Mesenchymal stem cell (in vitro differentiated cells and primary cell): ENCODE measurements around the gene BRAT1.
"Not testable (repeated sequence)": the region's sequence is repeated elsewhere in the genome, so short reads cannot be mapped to it uniquely, and the experiment has no call there.

Experiments used
- DNase-seq: peaks from one replicate; pipeline ENCODE4 v3.0.0-alpha.2; 2013
- H2AFZ ChIP-seq: one replicate; pipeline ENCODE4 v1.6.1; 2013; ENCODE audit warnings: low read depth, mild to moderate bottlenecking, control low read depth, inconsistent platforms, low read length, moderate library complexity
- H2AK5ac ChIP-seq: 2 replicates; pipeline ENCODE4 v1.6.1; 2013; ENCODE audit warnings: low read length, moderate library complexity, mild to moderate bottlenecking, inconsistent platforms; ENCODE audit not compliant: severe bottlenecking
- H2BK120ac ChIP-seq: one replicate; pipeline ENCODE4 v1.6.1; 2013; ENCODE audit warnings: low read depth, mild to moderate bottlenecking, inconsistent platforms, low read length, moderate library complexity
- H2BK12ac ChIP-seq, 2 experiments: one replicate each; pipeline ENCODE4 v1.6.1; 2013; ENCODE audit warnings: inconsistent platforms in 2 of 2, low read length in 2 of 2, mild to moderate bottlenecking in 2 of 2, moderate library complexity in 2 of 2, control low read depth in 1 of 2
- H2BK15ac ChIP-seq: one replicate; pipeline ENCODE4 v1.6.1; 2013; ENCODE audit warnings: mild to moderate bottlenecking, low read depth, inconsistent platforms; ENCODE audit not compliant: poor library complexity, severe bottlenecking
- H2BK5ac ChIP-seq: 2 replicates; pipeline ENCODE4 v1.6.1; 2013; ENCODE audit warnings: low read depth, mild to moderate bottlenecking, low read length, control low read depth, inconsistent platforms; ENCODE audit not compliant: poor library complexity, severe bottlenecking
- H3K14ac ChIP-seq, 2 experiments: one replicate each; pipeline ENCODE4 v1.6.1; 2013; ENCODE audit warnings: inconsistent platforms in 2 of 2, low read length in 2 of 2, control low read depth in 1 of 2, mild to moderate bottlenecking in 1 of 2, moderate library complexity in 1 of 2
- H3K18ac ChIP-seq, 2 experiments: one replicate each; pipeline ENCODE4 v1.6.1; 2013; ENCODE audit warnings: inconsistent platforms in 2 of 2, low read length in 2 of 2, control low read depth in 1 of 2, low read depth in 1 of 2, mild to moderate bottlenecking in 1 of 2
- H3K23ac ChIP-seq, 2 experiments: one replicate each; pipeline ENCODE4 v1.6.1; 2013; ENCODE audit warnings: inconsistent platforms in 2 of 2, low read length in 2 of 2, mild to moderate bottlenecking in 2 of 2, moderate library complexity in 2 of 2, control low read depth in 1 of 2
- H3K27ac ChIP-seq: 2 replicates; pipeline ENCODE4 v1.5.1; 2013; ENCODE audit warnings: mild to moderate bottlenecking, moderate library complexity, low read length, control low read depth, inconsistent platforms; ENCODE audit not compliant: poor library complexity, severe bottlenecking
- H3K27me3 ChIP-seq, 2 experiments: 2 replicates each; pipeline versions ENCODE4 v1.6.1 to v1.7.0; 2013; ENCODE audit warnings: low read length in 2 of 2, mild to moderate bottlenecking in 2 of 2, moderate library complexity in 2 of 2, control low read depth in 1 of 2, inconsistent platforms in 1 of 2; ENCODE audit not compliant: control insufficient read depth in 1 of 2, insufficient read depth in 1 of 2
- H3K36me3 ChIP-seq, 2 experiments: 2 replicates each; pipeline versions ENCODE4 v1.6.1 to v1.7.0; 2013; ENCODE audit warnings: low read length in 2 of 2, control low read depth in 1 of 2, inconsistent platforms in 1 of 2, low read depth in 1 of 2, mild to moderate bottlenecking in 1 of 2; ENCODE audit not compliant: insufficient read depth in 2 of 2, control insufficient read depth in 1 of 2
- H3K4ac ChIP-seq, 2 experiments: one replicate each; pipeline ENCODE4 v1.6.1; 2013; ENCODE audit warnings: inconsistent platforms in 2 of 2, low read length in 2 of 2, mild to moderate bottlenecking in 2 of 2, moderate library complexity in 2 of 2, control low read depth in 1 of 2, low read depth in 1 of 2
- H3K4me1 ChIP-seq: 2 replicates; pipeline ENCODE4 v1.6.1; 2013; ENCODE audit warnings: low read depth, low read length, control low read depth; ENCODE audit not compliant: control insufficient read depth, insufficient read depth
- H3K4me2 ChIP-seq: 2 replicates; pipeline ENCODE4 v1.6.1; 2013; ENCODE audit warnings: low read length, mild to moderate bottlenecking, inconsistent platforms; ENCODE audit not compliant: poor library complexity, severe bottlenecking
- H3K4me3 ChIP-seq, 2 experiments: 2 replicates each; pipeline versions ENCODE4 v1.5.1 to v1.7.0; 2013; ENCODE audit warnings: low read length in 2 of 2, mild to moderate bottlenecking in 2 of 2, control low read depth in 1 of 2, low read depth in 1 of 2; ENCODE audit not compliant: insufficient read depth in 1 of 2
- H3K79me1 ChIP-seq: replicated peaks from 2 replicates; pipeline ENCODE4 v1.6.1; 2013; ENCODE audit warnings: mild to moderate bottlenecking, control low read depth, low read length, inconsistent platforms; ENCODE audit not compliant: poor library complexity, severe bottlenecking
- H3K9ac ChIP-seq: 2 replicates; pipeline ENCODE4 v1.7.0; 2013; ENCODE audit warnings: mild to moderate bottlenecking, low read length, moderate library complexity
- H3K9me3 ChIP-seq: 2 replicates; pipeline ENCODE4 v1.7.0; 2013; ENCODE audit warnings: mild to moderate bottlenecking, low read length; ENCODE audit not compliant: control insufficient read depth
- H4K8ac ChIP-seq: one replicate; pipeline ENCODE4 v1.6.1; 2013; ENCODE audit warnings: inconsistent platforms, mild to moderate bottlenecking, low read length, moderate library complexity
- H4K91ac ChIP-seq: one replicate; pipeline ENCODE4 v1.6.1; 2013; ENCODE audit warnings: mild to moderate bottlenecking, low read length, inconsistent platforms
- WGBS: methylation state at CpG from one replicate; pipeline ENCODE4 v1.1.7; 2013; ENCODE audit warnings: mixed read lengths; 5-methylcytosine and 5-hydroxymethylcytosine counted together

BRAT1 gene

GRCh38 chr7:2564970-2565540, 9.7 kb upstream of the BRAT1 start:
- Histone ChIP-seq H3K23ac (no peak overlapping the region), H4K91ac (peak overlapping the region; percentile 48), H2BK5ac (no peak overlapping the region), H4K8ac (peak overlapping the region; percentile 57), H3K4ac (peak overlapping the region in 1 of 2 experiments; percentile 70), H3K18ac (peak overlapping the region in 1 of 2 experiments; percentile 6), H3K9ac (no peak overlapping the region), H3K4me3 (no peak overlapping the region), H2BK15ac (no peak overlapping the region), H2AFZ (no peak overlapping the region), H2AK5ac (no peak overlapping the region), H3K14ac (peak overlapping the region in 1 of 2 experiments; percentile 19), H3K27ac (no peak overlapping the region), H3K79me1 (peaks cover 34% of the 10 kb centered on the region), H2BK12ac (no peak overlapping the region), H3K27me3 (no peaks in the 10 kb centered on the region), H2BK120ac (no peak overlapping the region), H3K4me2 (no peak overlapping the region), H3K4me1 (peaks cover 14% of the 10 kb centered on the region), H3K9me3 (no peaks in the 10 kb centered on the region), H3K36me3 (peaks cover 11 to 25% of the 10 kb centered on the region in 2 experiments)
- peak; percentile 6 for DNase-seq
- WGBS = 97% methylated on average over 6 of the region's 12 CpGs

- H3K4ac ChIP-seq, DNase-seq, H2AK5ac ChIP-seq, H3K18ac ChIP-seq, H4K8ac ChIP-seq, H3K4me3 ChIP-seq, H2BK5ac ChIP-seq, H3K27ac ChIP-seq, H3K9me3 ChIP-seq, H2BK15ac ChIP-seq, H3K4me2 ChIP-seq, H3K14ac ChIP-seq, H2BK12ac ChIP-seq, H2BK120ac ChIP-seq, H3K23ac ChIP-seq, H2AFZ ChIP-seq, H4K91ac ChIP-seq, H3K9ac ChIP-seq, H3K27me3 ChIP-seq: not testable (repeated sequence)
- Histone ChIP-seq H3K4me1 (peaks cover 17% of the 10 kb centered on the region), H3K36me3 (peaks cover 5 to 19% of the 10 kb centered on the region in 2 experiments), H3K79me1 (peaks cover 28% of the 10 kb centered on the region)
- WGBS = 100% methylated on average over 2 of the region's 3 CpGs
These were observed 8.6 kb upstream of the BRAT1 start for GRCh38 chr7:2563955-2564354.

- WGBS = 7% methylated on average over 51 of the region's 53 CpGs
- peak overlapping the region; percentile 58 for H3K4me2 ChIP-seq
These were observed 4.1 kb upstream of the BRAT1 start for GRCh38 chr7:2559283-2559950.

GRCh38 chr7:2558629-2559282, 3.4 kb upstream of the BRAT1 start, which contains the start of gene IQCE:
TSS of gene IQCE (plus strand) at chr7:2558979. CDS start at chr7:2559182, 203 bp downstream.
- H3K4me3 ChIP-seq = peak within 1 kb of the TSS; percentile 92
- peak within 1 kb of the TSS in 1 of 2 experiments; percentile 34 for H2BK12ac ChIP-seq
- no peak within 1 kb of the TSS for H3K14ac ChIP-seq
- peak within 1 kb of the TSS; percentile 79 for H2AFZ ChIP-seq
- H2BK5ac ChIP-seq = peak within 1 kb of the TSS; percentile 62
- H3K23ac ChIP-seq = no peak within 1 kb of the TSS
- peak within 1 kb of the TSS; percentile 73 to 82 for H3K4ac ChIP-seq
- no peaks in the 10 kb centered on the region for H3K9me3 ChIP-seq
- H3K36me3 ChIP-seq = peaks cover 5 to 6% of the 10 kb centered on the region in 2 experiments
- H3K4me1 ChIP-seq = peaks cover 18% of the 10 kb centered on the region
- H3K4me2 ChIP-seq = peak within 1 kb of the TSS; percentile 69
- peak within 1 kb of the TSS; percentile 1 for H4K8ac ChIP-seq
- peak within 1 kb of the TSS; percentile 64 for H4K91ac ChIP-seq
- H3K79me1 ChIP-seq = peaks cover 14% of the 10 kb centered on the region
- H2BK120ac ChIP-seq = no peak within 1 kb of the TSS
- H2AK5ac ChIP-seq = peak within 1 kb of the TSS; percentile 39
- 5% methylated on average over 48 of the region's 66 CpGs for WGBS
- H2BK15ac ChIP-seq = peak within 1 kb of the TSS; percentile 74
- peak; percentile 89 for DNase-seq
- H3K18ac ChIP-seq = peak within 1 kb of the TSS; percentile 8 to 95
- H3K27ac ChIP-seq = no peak within 1 kb of the TSS
- H3K9ac ChIP-seq = peak within 1 kb of the TSS; percentile 90
- H3K27me3 ChIP-seq = no peaks in the 10 kb centered on the region

More at GRCh38 chr7:2559283-2559950, 4.1 kb upstream of the BRAT1 start:
- Histone ChIP-seq H3K18ac (peak overlapping the region; percentile 8 to 95), H2AK5ac (no peak overlapping the region), H3K4me1 (peaks cover 12% of the 10 kb centered on the region), H3K79me1 (peaks cover 9% of the 10 kb centered on the region), H4K8ac (peak overlapping the region; percentile 1), H3K36me3 (peaks cover 5% of the 10 kb centered on the region in 2 experiments), H3K27ac (no peak overlapping the region), H2BK12ac (peak overlapping the region in 1 of 2 experiments; percentile 34), H3K4me3 (peak overlapping the region; percentile 92), H3K4ac (peak overlapping the region; percentile 73 to 82), H4K91ac (peak overlapping the region; percentile 64), H3K9me3 (no peaks in the 10 kb centered on the region), H2BK15ac (peak overlapping the region; percentile 74), H2AFZ (peak overlapping the region; percentile 79), H3K23ac (no peak overlapping the region), H3K14ac (no peak overlapping the region), H2BK5ac (no peak overlapping the region), H2BK120ac (no peak overlapping the region), H3K9ac (peak overlapping the region; percentile 90), H3K27me3 (no peaks in the 10 kb centered on the region)
- DNase-seq = no peak
